Small intestine (tissue), 7 donors: ENCODE measurements around the gene COL26A1. TPM values are rescaled to one million over a fixed set of nuclear protein-coding genes. Genes with fewer than 3 reads are reported as not detected.

Experiments used
- DNase-seq, 2 donors: peaks; one replicate each; pipeline versions ENCODE4 v3.0.0 to v3.0.0-alpha.2; 2013
- FAIRE-seq: peaks from 2 replicates; lab custom pipeline; 2012; peaks lifted over from hg19 to GRCh38; lab: Jason Lieb, UNC
- H3K27ac ChIP-seq, 3 donors: one replicate each; pipeline ENCODE4 v1.5.1; 2013; ENCODE audit warnings: low read length in 2 of 3, mild to moderate bottlenecking in 2 of 3, control low read depth in 1 of 3, inconsistent platforms in 1 of 3, low read depth in 1 of 3, moderate library complexity in 1 of 3
- H3K27me3 ChIP-seq, 3 donors: one replicate each; pipeline ENCODE4 v1.6.1; 2013; ENCODE audit warnings: low read length in 3 of 3, inconsistent platforms in 1 of 3; ENCODE audit not compliant: control insufficient read depth in 3 of 3, insufficient read depth in 3 of 3
- H3K36me3 ChIP-seq, 3 donors: one replicate each; pipeline ENCODE4 v1.6.1; 2013; ENCODE audit warnings: low read length in 3 of 3, inconsistent platforms in 1 of 3, low read depth in 1 of 3, mild to moderate bottlenecking in 1 of 3, moderate library complexity in 1 of 3; ENCODE audit not compliant: control insufficient read depth in 3 of 3, insufficient read depth in 2 of 3
- H3K4me1 ChIP-seq, 3 donors: one replicate each; pipeline ENCODE4 v1.6.1; 2013; ENCODE audit warnings: low read length in 2 of 3, inconsistent platforms in 1 of 3, low read depth in 1 of 3, mild to moderate bottlenecking in 1 of 3, moderate library complexity in 1 of 3; ENCODE audit not compliant: control insufficient read depth in 3 of 3, insufficient read depth in 2 of 3
- H3K4me3 ChIP-seq, 3 donors: one replicate each; pipeline ENCODE4 v1.5.1; 2013; ENCODE audit warnings: low read length in 3 of 3, control low read depth in 1 of 3, inconsistent platforms in 1 of 3, low read depth in 1 of 3, mild to moderate bottlenecking in 1 of 3, moderate library complexity in 1 of 3
- H3K9me3 ChIP-seq, 2 donors: one replicate each; pipeline ENCODE4 v1.6.1; 2013; ENCODE audit warnings: low read depth in 1 of 2, low read length in 1 of 2; ENCODE audit not compliant: control insufficient read depth in 2 of 2, insufficient read depth in 1 of 2
- WGBS, 3 donors: extraction: QIAGEN DNeasy Blood & Tissue Kit; methylation state at CpG; one replicate each; pipeline ENCODE4 v1.1.7; 2013; 5-methylcytosine and 5-hydroxymethylcytosine counted together
- polyA plus RNA-seq, 4 donors: library from polyadenylated mRNA; stranded (reverse) in 3 of 4; unstranded in 1 of 4; fragments of 200-250 nt in 3 of 4; fragments of 120-200 nt in 1 of 4; gene quantifications; one replicate each; pipeline versions ENCODE4 v1.2.1 to v1.2.3, GENCODE V29; 2013
- donor health status: healthy with polysubstance abuse.
- donor health status: control.
- donor health status: control.
- donor health status: Bipolar disorder and iron deficiency.
- donor health status: healthy.

The COL26A1 gene
- polyA plus RNA-seq, 4 donors, result 0.10 to 0.12 TPM; not detected in 2

DNA sequence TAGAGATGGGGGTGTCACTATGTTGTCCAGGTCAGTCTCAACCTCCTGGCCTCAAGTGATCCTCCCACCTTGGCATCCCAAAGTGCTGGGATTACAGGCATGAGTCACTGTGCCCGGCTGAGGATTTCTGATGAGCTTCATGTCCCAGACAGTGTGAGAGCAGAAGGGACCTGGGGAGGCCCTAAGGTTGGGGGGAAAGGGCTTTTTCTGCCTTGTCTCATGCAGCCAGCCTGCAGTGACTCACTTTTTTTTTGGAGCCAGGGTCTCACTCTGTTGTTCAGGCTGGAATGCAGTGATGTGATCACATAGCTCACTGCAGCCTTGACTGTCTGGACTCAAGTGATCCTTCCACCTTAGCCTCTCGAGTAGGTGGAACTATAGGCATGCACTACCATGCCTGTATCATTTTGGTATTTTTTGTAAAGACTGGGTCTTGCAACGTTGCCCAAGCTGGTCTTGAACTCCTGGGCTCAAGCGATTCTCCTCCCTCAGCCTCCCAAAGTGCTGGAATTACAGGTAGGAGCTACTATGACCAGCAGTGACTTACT lies 14.6 kb downstream of the COL26A1 start:
- Histone ChIP-seq H3K36me3 (no peaks in the 10 kb centered on the region), H3K9me3 (no peaks in the 10 kb centered on the region), H3K27me3 (peaks cover 0 to 2% (median 0%) of the 10 kb centered on the region in 3 donors), H3K4me1 (no peaks in the 10 kb centered on the region), H3K4me3 (no peak overlapping the region), H3K27ac (no peak overlapping the region)
- 56 to 79% (median 66%) methylated on average over 4 of the region's 4 CpGs for WGBS, 3 donors
- DNase-seq, result no peak
- FAIRE-seq, result no peak

GRCh38 chr7:101378751-101379174 lies 16.1 kb downstream of the COL26A1 start:
- no peak for FAIRE-seq
- H3K27ac ChIP-seq, result no peak overlapping the region
- DNase-seq, result no peak
- H3K27me3 ChIP-seq, result no peaks in the 10 kb centered on the region
- no peaks in the 10 kb centered on the region for H3K4me1 ChIP-seq
- H3K36me3 ChIP-seq, result no peaks in the 10 kb centered on the region
- H3K4me3 ChIP-seq, result no peak overlapping the region
- 55 to 73% (median 72%) methylated on average over 13 of the region's 13 CpGs for WGBS, 3 donors
- no peaks in the 10 kb centered on the region for H3K9me3 ChIP-seq

- Histone ChIP-seq H3K9me3 (no peaks in the 10 kb centered on the region), H3K27ac (no peak overlapping the region), H3K27me3 (no peaks in the 10 kb centered on the region), H3K36me3 (no peaks in the 10 kb centered on the region), H3K4me3 (no peak overlapping the region), H3K4me1 (no peaks in the 10 kb centered on the region)
- FAIRE-seq, result no peak
- WGBS, 3 donors, result 89 to 92% (median 89%) methylated on average over 4 of the region's 4 CpGs
- no peak for DNase-seq
These were observed 16.6 kb downstream of the COL26A1 start for GRCh38 chr7:101379302-101379701.

- no peaks in the 10 kb centered on the region for H3K4me1 ChIP-seq
- DNase-seq (no peak), FAIRE-seq (no peak)
- H3K4me3 ChIP-seq, result no peak overlapping the region
- no peak overlapping the region for H3K27ac ChIP-seq
- no peaks in the 10 kb centered on the region for H3K36me3 ChIP-seq
- H3K27me3 ChIP-seq, result peaks cover 0 to 2% (median 1%) of the 10 kb centered on the region in 3 donors
- no peaks in the 10 kb centered on the region for H3K9me3 ChIP-seq
- 63 to 72% (median 68%) methylated on average over 5 of the region's 5 CpGs for WGBS, 3 donors
These were observed 19.0 kb downstream of the COL26A1 start for GRCh38 chr7:101381549-101382111.

GRCh38 chr7:101382937-101383336 lies 20.3 kb downstream of the COL26A1 start:
- peaks cover 0 to 7% (median 6%) of the 10 kb centered on the region in 3 donors for H3K27me3 ChIP-seq
- H3K27ac ChIP-seq, result no peak overlapping the region
- no peak for DNase-seq
- 25 to 55% (median 34%) methylated on average over 2 of the region's 2 CpGs for WGBS, 3 donors
- H3K4me1 ChIP-seq, result no peaks in the 10 kb centered on the region
- no peak for FAIRE-seq
- no peaks in the 10 kb centered on the region for H3K36me3 ChIP-seq
- no peaks in the 10 kb centered on the region for H3K9me3 ChIP-seq
- no peak overlapping the region for H3K4me3 ChIP-seq

GRCh38 chr7:101386177-101386557 lies 23.5 kb downstream of the COL26A1 start:
- DNase-seq, result no peak
- FAIRE-seq, result no peak
- Histone ChIP-seq H3K36me3 (no peaks in the 10 kb centered on the region), H3K4me3 (no peak overlapping the region), H3K9me3 (no peaks in the 10 kb centered on the region), H3K27ac (no peak overlapping the region), H3K4me1 (no peaks in the 10 kb centered on the region), H3K27me3 (peaks cover 0 to 7% (median 6%) of the 10 kb centered on the region in 3 donors)
- 82 to 88% (median 84%) methylated on average over 8 of the region's 8 CpGs for WGBS, 3 donors

DNA sequence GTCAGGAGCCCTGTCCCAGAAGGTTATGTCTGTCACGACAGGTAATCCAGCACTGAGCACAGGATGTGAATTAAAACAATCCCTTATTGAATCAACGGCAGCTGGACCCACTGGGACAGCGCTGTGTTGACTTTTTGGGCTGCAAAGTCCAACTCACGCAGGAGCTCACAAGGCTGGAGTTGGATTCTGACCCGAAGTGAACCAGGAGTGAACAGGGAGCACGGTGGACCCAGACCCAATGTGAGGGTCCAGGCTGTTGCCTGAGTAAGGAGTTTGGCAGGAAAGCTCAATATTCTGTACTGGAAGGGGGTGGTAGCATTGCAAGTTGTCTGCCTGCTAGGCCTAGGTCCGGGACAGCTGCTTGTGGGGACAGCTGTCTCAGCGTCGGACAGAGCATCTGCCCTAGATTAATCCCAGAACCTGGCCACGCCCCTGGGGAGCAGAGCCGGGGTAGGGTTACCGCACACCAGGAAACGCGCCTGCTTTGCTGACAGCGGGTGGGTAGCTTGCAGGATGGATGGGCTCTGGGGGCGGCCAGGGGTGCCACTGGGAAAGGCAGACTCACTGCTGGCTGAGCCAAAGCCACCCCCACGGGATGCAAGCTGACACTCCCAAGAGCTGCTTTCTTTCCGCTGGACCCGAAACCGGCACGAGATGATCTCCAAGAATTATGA lies 24.0 kb downstream of the COL26A1 start:
- Histone ChIP-seq H3K36me3 (no peaks in the 10 kb centered on the region), H3K27ac (no peak overlapping the region), H3K9me3 (no peaks in the 10 kb centered on the region), H3K4me1 (no peaks in the 10 kb centered on the region), H3K27me3 (peaks cover 0 to 7% (median 6%) of the 10 kb centered on the region in 3 donors), H3K4me3 (no peak overlapping the region)
- FAIRE-seq (no peak), DNase-seq (no peak)
- WGBS, 3 donors, result 34 to 45% (median 44%) methylated on average over 21 of the region's 21 CpGs

- Histone ChIP-seq H3K4me3 (no peak overlapping the region), H3K27ac (no peak overlapping the region), H3K4me1 (no peaks in the 10 kb centered on the region), H3K9me3 (no peaks in the 10 kb centered on the region), H3K36me3 (no peaks in the 10 kb centered on the region), H3K27me3 (peaks cover 0 to 7% (median 6%) of the 10 kb centered on the region in 3 donors)
- WGBS, 3 donors, result 39 to 80% (median 54%) methylated on average over 7 of the region's 7 CpGs
- DNase-seq (no peak), FAIRE-seq (no peak)
These were observed 28.2 kb downstream of the COL26A1 start for GRCh38 chr7:101390901-101391301.
